Ovary (tissue), 9 donors: ENCODE data around the gene MAML2. TPM values are rescaled to one million over a fixed set of nuclear protein-coding genes. Genes with fewer than 3 reads are reported as not detected.

Source experiments
- DNase-seq, 5 donors: peaks; one replicate each; pipeline ENCODE4 v3.0.0-alpha.2; 2019 to 2020
- H3K27ac ChIP-seq, 2 donors: fragments of 200-600 bp; one replicate each; pipeline versions ENCODE4 v1.5.1 to v1.8.0; 2019 to 2022
- H3K27me3 ChIP-seq: fragments of 200-600 bp; one replicate; pipeline ENCODE4 v1.8.0; 2022
- H3K36me3 ChIP-seq: fragments of 200-600 bp; sonication (generic); one replicate; pipeline ENCODE4 v1.5.1; 2019
- H3K4me1 ChIP-seq: one replicate; pipeline ENCODE4 v1.8.1; 2013; ENCODE audit warnings: mild to moderate bottlenecking, moderate library complexity; ENCODE audit not compliant: insufficient read depth
- H3K4me3 ChIP-seq: fragments of 200-600 bp; sonication (generic); one replicate; pipeline ENCODE4 v1.5.1; 2017
- H3K9me3 ChIP-seq, 2 donors: fragments of 200-600 bp in 1 of 2; sonication (generic) in 1 of 2; one replicate each; pipeline versions ENCODE4 v1.5.1 to v1.8.1; 2013 to 2019; ENCODE audit warnings: mild to moderate bottlenecking in 1 of 2, moderate library complexity in 1 of 2
- CTCF ChIP-seq, 3 donors: fragments of 450-650 bp in 2 of 3; fragments of 200-600 bp in 1 of 3; IDR thresholded peaks; one replicate each; pipeline versions ENCODE4 v1.5.1 to v1.8.0; 2016 to 2022; ENCODE audit warnings: antibody characterized with exemption in 3 of 3, mild to moderate bottlenecking in 1 of 3
- EP300 ChIP-seq: sonication (generic); formaldehyde crosslinking; IDR thresholded peaks from one replicate; pipeline ENCODE4 v1.6.1; 2017; ENCODE audit warnings: antibody characterized with exemption
- POLR2A ChIP-seq: fragments of 450-650 bp; IDR thresholded peaks from one replicate; pipeline ENCODE4 v1.6.1; 2017; ENCODE audit warnings: antibody characterized with exemption, mild to moderate bottlenecking, moderate library complexity
- WGBS, 3 donors: extraction: QIAGEN DNeasy Blood & Tissue Kit in 1 of 3; methylation state at CpG; one replicate each; pipeline versions ENCODE4 v1.1.5 to v1.1.7; 2013 to 2017; 5-methylcytosine and 5-hydroxymethylcytosine counted together
- intact Hi-C, 4 donors: fragments of 100-400 bp; cut with DNase I; formaldehyde crosslinking; loops; one replicate each; pipeline versions ENCODE4 v1.11.0 to v1.15.1; 2022 to 2023
- polyA plus RNA-seq, 2 donors: library from polyadenylated mRNA; stranded (reverse); fragments of 200-250 nt in 1 of 2; fragments of 350-450 nt in 1 of 2; fragmentation: Illumina TruSeq in 1 of 2; extraction: RNeasy Lipid Tissue Mini Kit (QIAGEN cat#74804) in 1 of 2; gene quantifications; one replicate each; pipeline ENCODE4 v1.2.3, GENCODE V29; 2013 to 2014
- total RNA-seq, 7 donors: library from RNA; depleted of rRNA in 2 of 7; stranded (reverse); fragments of >200 nt in 2 of 7; fragmentation: NEBNext Ultra II Directional in 3 of 7; extraction: Animal tissue kit (Norgen Biotek cat#: 25700) in 3 of 7; gene quantifications; one replicate each; pipeline versions ENCODE4 v1.1.0 to v1.2.4, GENCODE V29; 2016 to 2023
- donor health status: DM: no; HTN: no; CAD: no; lungs with moderate emphysema.
- donor health status: DM: no; HTN: no; CAD: no.
- donor health status: Bipolar disorder and iron deficiency.
- donor health status: DM: yes; HTN: yes; CAD: no.
- donor health status: DM: no; HTN: no; CAD: no.
- donor health status: DM: yes; HTN: yes; CAD: no.

Gene MAML2
- total and polyA plus RNA-seq, 9 donors, result 7.3 to 17.5 (median 14.6) TPM

DNA sequence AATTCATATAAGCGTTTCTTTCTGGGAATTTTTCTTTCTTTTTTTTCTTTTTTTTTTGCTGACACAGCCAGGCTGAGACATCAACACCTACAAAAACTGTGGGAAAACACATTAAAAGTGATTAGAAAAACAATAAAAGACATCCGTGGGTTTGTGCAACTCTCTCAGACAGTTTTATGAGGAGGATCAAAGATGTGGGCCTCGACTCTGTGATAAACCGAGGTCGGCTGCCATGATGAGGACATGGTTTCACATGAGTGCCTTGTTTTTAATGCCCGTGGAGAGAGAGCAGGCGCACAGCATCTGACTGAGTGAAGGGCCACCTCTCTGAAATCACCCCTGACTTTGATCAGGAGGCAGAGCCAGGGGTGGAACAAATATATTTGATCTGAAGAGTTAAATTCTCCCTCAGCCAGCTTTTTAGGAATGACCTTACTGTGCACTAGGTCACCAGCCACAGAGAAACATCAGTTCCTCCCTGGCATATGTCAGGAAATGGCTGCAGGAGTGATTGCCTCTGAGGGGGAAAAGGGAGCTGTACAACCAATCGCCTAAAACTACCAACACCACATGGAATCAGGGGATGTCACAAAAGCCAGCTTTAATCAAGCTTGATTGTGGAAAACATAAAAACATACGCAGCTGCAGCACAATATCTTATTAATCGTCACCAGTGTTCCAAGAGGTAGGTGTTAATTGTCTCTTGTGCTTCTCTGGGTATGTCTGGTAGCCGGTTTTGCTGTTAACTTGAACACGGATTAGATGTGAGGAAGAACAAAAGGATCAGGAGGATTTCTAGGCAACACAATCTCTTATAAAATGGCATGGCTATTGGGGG is 164.7 kb downstream of the MAML2 start:
- Histone ChIP-seq H3K27ac (no peak overlapping the region), H3K4me3 (no peak overlapping the region), H3K36me3 (no peaks in the 10 kb centered on the region), H3K27me3 (no peaks in the 10 kb centered on the region), H3K4me1 (no peaks in the 10 kb centered on the region), H3K9me3 (no peaks in the 10 kb centered on the region)
- intact Hi-C loops, result no loop called here
- WGBS, 3 donors, result 77 to 81% (median 78%) methylated on average over 12 of the region's 12 CpGs
- DNase-seq, result no peak
- no peak for TF ChIP-seq POLR2A
- TF ChIP-seq EP300, result no peak
- TF ChIP-seq CTCF (IDR thresholded peaks at IDR 0.05), result no peak

- WGBS, 3 donors, result 90 to 95% (median 93%) methylated on average over 3 of the region's 3 CpGs
These were observed 165.8 kb downstream of the MAML2 start for GRCh38 chr11:96177146-96177545.

DNA sequence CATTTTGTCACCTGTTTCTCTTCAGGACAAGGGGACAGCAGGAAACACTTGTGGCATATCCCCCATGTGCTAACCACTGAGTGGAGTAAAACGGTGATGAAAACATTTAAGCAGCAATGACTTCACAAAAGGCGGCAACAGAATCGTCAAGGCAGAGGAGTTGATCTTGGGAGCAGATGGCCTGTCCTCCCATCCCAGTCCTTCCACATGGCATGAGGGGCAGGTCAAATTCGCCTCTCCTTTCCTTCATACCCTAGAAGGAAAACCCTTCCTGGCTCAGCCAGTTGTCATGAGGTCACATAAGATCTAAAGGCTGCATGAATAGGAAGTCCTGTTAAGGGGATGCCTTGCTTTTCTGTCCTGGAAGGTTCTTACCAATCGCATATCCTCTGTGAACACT is 169.1 kb downstream of the MAML2 start:
- TF ChIP-seq EP300, result no peak
- TF ChIP-seq POLR2A, result no peak
- intact Hi-C loops, result no loop called here

More at GRCh38 chr11:96177146-96177545, 165.8 kb downstream of the MAML2 start:
- no peaks in the 10 kb centered on the region for H3K36me3 ChIP-seq
- H3K27ac ChIP-seq, result no peak overlapping the region
- H3K4me3 ChIP-seq, result no peak overlapping the region
- no peaks in the 10 kb centered on the region for H3K9me3 ChIP-seq
- no peaks in the 10 kb centered on the region for H3K27me3 ChIP-seq
- no peak for DNase-seq
- intact Hi-C loops, result no loop called here
- no peak for TF ChIP-seq POLR2A
- no peaks in the 10 kb centered on the region for H3K4me1 ChIP-seq

GRCh38 chr11:96173422-96173821 is 169.6 kb downstream of the MAML2 start:
- no peak overlapping the region for H3K4me3 ChIP-seq
- H3K27ac ChIP-seq, result no peak overlapping the region
- H3K9me3 ChIP-seq, result no peaks in the 10 kb centered on the region
- no peaks in the 10 kb centered on the region for H3K36me3 ChIP-seq
- no peak for DNase-seq
- no peaks in the 10 kb centered on the region for H3K27me3 ChIP-seq
- peaks cover 2% of the 10 kb centered on the region for H3K4me1 ChIP-seq
- 94 to 97% (median 96%) methylated on average over 7 of the region's 7 CpGs for WGBS, 3 donors
- no peak for TF ChIP-seq CTCF (IDR thresholded peaks at IDR 0.05)
- no peak for TF ChIP-seq EP300
- TF ChIP-seq POLR2A, result no peak
- intact Hi-C loops, result no loop called here

More for the DNA sequence above, 169.1 kb downstream of the MAML2 start:
- Histone ChIP-seq H3K27ac (no peak overlapping the region), H3K36me3 (no peaks in the 10 kb centered on the region), H3K4me1 (no peaks in the 10 kb centered on the region), H3K9me3 (no peaks in the 10 kb centered on the region), H3K27me3 (no peaks in the 10 kb centered on the region), H3K4me3 (no peak overlapping the region)
- no peak for DNase-seq
- 95 to 96% (median 95%) methylated on average over 5 of the region's 5 CpGs for WGBS, 3 donors

GRCh38 chr11:96172604-96173003 is 170.4 kb downstream of the MAML2 start:
- Histone ChIP-seq H3K27ac (no peak overlapping the region), H3K4me1 (peaks cover 5% of the 10 kb centered on the region), H3K27me3 (no peaks in the 10 kb centered on the region), H3K9me3 (no peaks in the 10 kb centered on the region), H3K4me3 (no peak overlapping the region), H3K36me3 (no peaks in the 10 kb centered on the region)
- DNase-seq, result no peak
- TF ChIP-seq CTCF (IDR thresholded peaks at IDR 0.05) (no peak), POLR2A (no peak), EP300 (no peak)
- intact Hi-C loops, result no loop called here
- WGBS, 3 donors, result 95 to 98% (median 95%) methylated on average over 1 of the region's 1 CpG
